ENCODE results near the gene ACOD1. TPM values are rescaled to one million over a fixed set of nuclear protein-coding genes. Genes with fewer than 3 reads are reported as not detected.

Gene ACOD1
- total RNA-seq, 1 donor from 2014 or later: not detected

DNA sequence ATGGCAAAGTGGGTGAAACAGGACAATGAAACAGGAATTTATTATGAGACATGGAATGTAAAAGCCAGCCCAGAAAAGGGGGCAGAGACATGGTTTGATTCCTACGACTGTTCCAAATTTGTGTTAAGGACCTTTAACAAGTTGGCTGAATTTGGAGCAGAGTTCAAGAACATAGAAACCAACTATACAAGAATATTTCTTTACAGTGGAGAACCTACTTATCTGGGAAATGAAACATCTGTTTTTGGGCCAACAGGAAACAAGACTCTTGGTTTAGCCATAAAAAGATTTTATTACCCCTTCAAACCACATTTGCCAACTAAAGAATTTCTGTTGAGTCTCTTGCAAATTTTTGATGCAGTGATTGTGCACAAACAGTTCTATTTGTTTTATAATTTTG is 52.2 kb downstream of the ACOD1 start:
- H3K9me3 ChIP-seq: no peaks in the 10 kb centered on the region
- TF ChIP-seq CTCF (IDR thresholded peaks at IDR 0.05): no peak
- no peak overlapping the region for H3K4me3 ChIP-seq
- intact Hi-C loops (cut with DNase I): no loop called here
- no peaks in the 10 kb centered on the region for H3K27me3 ChIP-seq
- no peak overlapping the region for H3K27ac ChIP-seq
- no peak for DNase-seq (ENCODE audit: low spot score in 2 of 2)
- H3K36me3 ChIP-seq: peaks cover 18 to 56% of the 10 kb centered on the region in 2 donors
- peaks cover 0 to 13% of the 10 kb centered on the region in 2 donors for H3K4me1 ChIP-seq

DNA sequence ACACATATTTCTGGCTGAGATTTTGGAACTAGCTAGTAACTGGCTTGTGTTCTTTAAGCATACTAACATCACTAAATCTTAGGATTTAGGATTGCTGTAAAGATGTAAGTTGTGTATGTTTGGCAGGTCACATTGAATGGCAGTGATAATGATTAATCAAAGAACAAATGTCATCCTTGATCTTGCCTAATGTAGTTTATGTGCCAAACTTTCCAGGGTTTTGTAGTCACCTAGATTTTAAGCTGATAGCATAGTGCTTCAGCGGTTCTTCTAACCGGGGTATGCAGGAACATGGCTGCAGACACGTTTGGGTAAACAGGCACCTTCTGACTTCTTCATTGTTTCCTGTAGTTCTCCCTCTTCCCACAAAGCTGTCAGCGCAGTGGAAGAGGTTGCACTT is 53.2 kb downstream of the ACOD1 start:
- intact Hi-C loops (cut with DNase I): no loop called here
- H3K4me1 ChIP-seq: peaks cover 0 to 15% of the 10 kb centered on the region in 2 donors
- H3K27ac ChIP-seq: no peak overlapping the region
- no peaks in the 10 kb centered on the region for H3K27me3 ChIP-seq
- no peak for TF ChIP-seq CTCF (IDR thresholded peaks at IDR 0.05)
- no peaks in the 10 kb centered on the region for H3K9me3 ChIP-seq
- H3K36me3 ChIP-seq: peaks cover 18 to 54% of the 10 kb centered on the region in 2 donors
- DNase-seq (ENCODE audit: low spot score in 2 of 2): no peak
- H3K4me3 ChIP-seq: no peak overlapping the region

GRCh38 chr13:77001963-77002587 is 53.8 kb downstream of the ACOD1 start:
- Histone ChIP-seq H3K27ac (peak overlapping the region in 1 of 2 donors; percentile 10), H3K4me3 (no peak overlapping the region), H3K4me1 (peaks cover 0 to 19% of the 10 kb centered on the region in 2 donors), H3K9me3 (no peaks in the 10 kb centered on the region), H3K36me3 (peaks cover 21 to 52% of the 10 kb centered on the region in 2 donors), H3K27me3 (no peaks in the 10 kb centered on the region)
- intact Hi-C loops (cut with DNase I): no loop called here
- TF ChIP-seq CTCF (IDR thresholded peaks at IDR 0.05): no peak
- DNase-seq (ENCODE audit: low spot score in 2 of 2): no peak

- no peak for DNase-seq (ENCODE audit: low spot score in 2 of 2)
- Histone ChIP-seq H3K27ac (peak overlapping the region in 1 of 2 donors; percentile 10), H3K9me3 (no peaks in the 10 kb centered on the region), H3K36me3 (peaks cover 26 to 55% of the 10 kb centered on the region in 2 donors), H3K4me1 (peaks cover 0 to 19% of the 10 kb centered on the region in 2 donors), H3K4me3 (no peak overlapping the region), H3K27me3 (no peaks in the 10 kb centered on the region)
- intact Hi-C loops (cut with DNase I): no loop called here
- TF ChIP-seq CTCF (IDR thresholded peaks at IDR 0.05): peak in 2 of 3 experiments; percentile 48 to 62
These were observed 54.4 kb downstream of the ACOD1 start for GRCh38 chr13:77002590-77003190.

Other genes with a start within 250 kb of the ACOD1 start
- gene KCTD12, start 62.1 kb upstream of the ACOD1 start, total RNA-seq: 120 TPM
- 2.0 TPM for gene CLN5, start 43.6 kb downstream of the ACOD1 start, total RNA-seq
- 102 TPM for gene FBXL3, start 78.6 kb downstream of the ACOD1 start, total RNA-seq